Brain microvascular endothelial cell (primary cell): ENCODE data around the gene WASF3.
"Not testable (repeated sequence)": the region's sequence is repeated elsewhere in the genome, so short reads cannot be mapped to it uniquely, and the experiment has no call there.

Experiments
- DNase-seq: peaks from one replicate; pipeline ENCODE4 v3.0.0-alpha.2; 2020
- H3K27ac ChIP-seq: fragments of 250-450 bp; sonication (Bioruptor Pico); 2 replicates; pipeline ENCODE4 v1.5.1; 2020; ENCODE audit warnings: mild to moderate bottlenecking, moderate library complexity
- H3K27me3 ChIP-seq: fragments of 250-450 bp; sonication (Bioruptor Pico); replicated peaks from 2 replicates; pipeline ENCODE4 v1.5.1; 2020; ENCODE audit warnings: mild to moderate bottlenecking
- H3K36me3 ChIP-seq: fragments of 250-450 bp; sonication (Bioruptor Pico); replicated peaks from 2 replicates; pipeline ENCODE4 v1.5.1; 2020; ENCODE audit warnings: mild to moderate bottlenecking
- H3K4me3 ChIP-seq: 2 replicates; pipeline ENCODE4 v1.5.1; 2011; ENCODE audit warnings: low read depth, mild to moderate bottlenecking, control low read depth, low read length, moderate library complexity
- CTCF ChIP-seq: IDR thresholded peaks from 2 replicates; pipeline ENCODE4 v1.5.1; 2011; ENCODE audit warnings: low read depth, mild to moderate bottlenecking, moderate library complexity, low read length, control low read depth, inconsistent platforms; ENCODE audit errors: missing control alignments
- in situ Hi-C: cut with HindIII; loops from 2 replicates; pipeline ENCODE4 v1.10.0; 2017; ENCODE audit warnings: low sequenced_read_pairs, low pct_ligation_motif_present

WASF3 gene

GRCh38 chr13:26718146-26718545 lies 160.7 kb downstream of the WASF3 start:
- no peaks in the 10 kb centered on the region for H3K36me3 ChIP-seq
- no peaks in the 10 kb centered on the region for H3K27me3 ChIP-seq
- no peak overlapping the region for H3K4me3 ChIP-seq
- TF ChIP-seq CTCF, result no peak
- DNase-seq, result no peak
- H3K27ac ChIP-seq, result no peak overlapping the region
- in situ Hi-C loops, result no loop called here

- in situ Hi-C loops, result no loop called here
- Histone ChIP-seq H3K36me3 (no peaks in the 10 kb centered on the region), H3K4me3 (no peak overlapping the region), H3K27ac (no peak overlapping the region), H3K27me3 (no peaks in the 10 kb centered on the region)
- TF ChIP-seq CTCF, result no peak
- no peak for DNase-seq
Measured at GRCh38 chr13:26718872-26719271, 161.4 kb downstream of the WASF3 start.

- Histone ChIP-seq H3K27me3 (no peaks in the 10 kb centered on the region), H3K4me3 (no peak overlapping the region), H3K27ac (no peak overlapping the region), H3K36me3 (no peaks in the 10 kb centered on the region)
- in situ Hi-C loops, result no loop called here
- peak; percentile 44 for TF ChIP-seq CTCF
- no peak for DNase-seq
Measured at GRCh38 chr13:26719356-26719945, 162.0 kb downstream of the WASF3 start.

- H3K36me3 ChIP-seq, result no peaks in the 10 kb centered on the region
- no peaks in the 10 kb centered on the region for H3K27me3 ChIP-seq
- in situ Hi-C loops, result no loop called here
- H3K27ac ChIP-seq, result no peak overlapping the region
- no peak overlapping the region for H3K4me3 ChIP-seq
- no peak for DNase-seq
- TF ChIP-seq CTCF, result no peak
Measured at GRCh38 chr13:26721251-26722121, 164.0 kb downstream of the WASF3 start.

GRCh38 chr13:26722321-26722720 lies 164.8 kb downstream of the WASF3 start:
- H3K4me3 ChIP-seq, result no peak overlapping the region
- no peaks in the 10 kb centered on the region for H3K27me3 ChIP-seq
- H3K27ac ChIP-seq, result no peak overlapping the region
- no peaks in the 10 kb centered on the region for H3K36me3 ChIP-seq
- DNase-seq, result no peak
- TF ChIP-seq CTCF, result no peak
- in situ Hi-C loops, result no loop called here

- DNase-seq, H3K27ac ChIP-seq, H3K4me3 ChIP-seq, H3K36me3 ChIP-seq, H3K27me3 ChIP-seq, in situ Hi-C loops: not testable (repeated sequence)
Measured at GRCh38 chr13:26723620-26724019, 166.1 kb downstream of the WASF3 start.
